ENCODE measurements around the gene CFAP298.

- TF ChIP-seq POLR2AphosphoS5 (IDR thresholded peaks at IDR 0.05; ENCODE audit: insufficient read depth, low read depth, low read length) (no peak), CTCF (IDR thresholded peaks at IDR 0.05; ENCODE audit: extremely low read depth in 1 of 2, insufficient read depth in 1 of 2, low read depth in 1 of 2, low read length in 2 of 2) (no peak), POLR2A (IDR thresholded peaks at IDR 0.05; ENCODE audit: low read depth, low read length) (no peak), MAX (IDR thresholded peaks at IDR 0.05; ENCODE audit: insufficient read depth, insufficient read length) (no peak), JUN (IDR thresholded peaks at IDR 0.05; ENCODE audit: borderline replicate concordance, insufficient read depth, insufficient read length, low read depth) (no peak), EZH2 (IDR thresholded peaks at IDR 0.05; ENCODE audit: borderline replicate concordance, low read depth, low read length, severe bottlenecking) (no peak), MYC (IDR thresholded peaks at IDR 0.05; ENCODE audit: low read depth, low read length) (no peak)
These were observed 36.2 kb downstream of the CFAP298 start for GRCh38 chr21:32576011-32576410.

All from endothelial cell of umbilical vein (primary cell).